Esophagus muscularis mucosa (tissue), 4 donors: ENCODE results near the gene DIDO1. TPM values are rescaled to one million over a fixed set of nuclear protein-coding genes. Genes with fewer than 3 reads are reported as not detected.

Experiments
- DNase-seq: peaks from one replicate; pipeline ENCODE4 v3.0.0-alpha.2; 2017; ENCODE audit errors: extremely low spot score
- H3K27ac ChIP-seq, 4 donors: fragments of 200-600 bp; sonication (generic); replicated peaks in 1 of 4; 1 replicate in 3 of 4; 2 replicates in 1 of 4; pipeline ENCODE4 v1.5.1; 2016 to 2019; ENCODE audit warnings: mild to moderate bottlenecking in 1 of 4
- H3K27me3 ChIP-seq, 4 donors: fragments of 200-600 bp; sonication (generic); one replicate each; pipeline versions ENCODE4 v1.5.1 to v1.6.0; 2016 to 2019
- H3K36me3 ChIP-seq, 4 donors: fragments of 200-600 bp; sonication (generic); one replicate each; pipeline ENCODE4 v1.5.1; 2016 to 2019
- H3K4me1 ChIP-seq, 4 donors: fragments of 200-600 bp; sonication (generic); one replicate each; pipeline ENCODE4 v1.5.1; 2016 to 2019
- H3K4me3 ChIP-seq, 4 donors: fragments of 200-600 bp; sonication (generic); 1 replicate in 2 of 4; 2 replicates in 2 of 4; pipeline ENCODE4 v1.5.1; 2016 to 2019; ENCODE audit warnings: mild to moderate bottlenecking in 4 of 4, moderate library complexity in 1 of 4
- H3K9me3 ChIP-seq, 4 donors: fragments of 200-600 bp; sonication (generic); 1 replicate in 3 of 4; 2 replicates in 1 of 4; pipeline ENCODE4 v1.5.1; 2016 to 2019
- CTCF ChIP-seq, 3 experiments: fragments of 200-600 bp in 2 of 3; fragments of 450-650 bp in 1 of 3; sonication (generic) in 2 of 3; IDR thresholded peaks; one replicate each; pipeline ENCODE4 v1.5.1; 2017 to 2019; ENCODE audit warnings: antibody characterized with exemption in 3 of 3, mild to moderate bottlenecking in 2 of 3, moderate library complexity in 1 of 3
- EP300 ChIP-seq: sonication (generic); formaldehyde crosslinking; IDR thresholded peaks from one replicate; pipeline ENCODE4 v1.6.1; 2017; ENCODE audit warnings: antibody characterized with exemption
- POLR2A ChIP-seq: fragments of 450-650 bp; IDR thresholded peaks from one replicate; pipeline ENCODE4 v1.6.1; 2017; ENCODE audit warnings: antibody characterized with exemption, moderate library complexity, mild to moderate bottlenecking, low read depth
- POLR2AphosphoS5 ChIP-seq, 2 donors: sonication (generic); formaldehyde crosslinking; IDR thresholded peaks; one replicate each; pipeline ENCODE4 v1.6.1; 2017; ENCODE audit warnings: antibody characterized with exemption in 2 of 2
- WGBS: methylation state at CpG from one replicate; pipeline ENCODE4 v1.1.5; 2018; 5-methylcytosine and 5-hydroxymethylcytosine counted together
- intact Hi-C: fragments of 100-400 bp; cut with DNase I; formaldehyde crosslinking; loops from one replicate; pipeline ENCODE4 v1.15.1; 2023
- total RNA-seq, 4 donors: library from RNA; depleted of rRNA; stranded (reverse); fragments of >200 nt; gene quantifications; one replicate each; pipeline versions ENCODE4 v1.1.0 to v1.2.1, GENCODE V29; 2016

DIDO1 gene
- total RNA-seq, 4 donors from 2014 or later = 48.9 to 61.6 (median 55.7) TPM

GRCh38 chr20:62935968-62936585, 9.8 kb upstream of the DIDO1 start:
- peaks cover 44 to 77% (median 64%) of the 10 kb centered on the region in 4 donors for H3K4me1 ChIP-seq

GRCh38 chr20:62935204-62935967, 9.1 kb upstream of the DIDO1 start:
- H3K4me3 ChIP-seq = peak overlapping the region in 1 of 4 donors; percentile 2
- peak overlapping the region in 1 of 4 donors; percentile 3 for H3K27ac ChIP-seq
- no peak for DNase-seq
- H3K4me1 ChIP-seq = peaks cover 37 to 72% (median 57%) of the 10 kb centered on the region in 4 donors
- peaks cover 0 to 21% (median 8%) of the 10 kb centered on the region in 4 donors for H3K36me3 ChIP-seq
- H3K9me3 ChIP-seq = no peaks in the 10 kb centered on the region
- intact Hi-C loops = loop anchor here (10.0 kb wide), 1 partner anchor 281 kb away; no protein-coding TSS in a partner anchor
- no peaks in the 10 kb centered on the region for H3K27me3 ChIP-seq
- 75% methylated on average over 12 of the region's 12 CpGs for WGBS
- TF ChIP-seq POLR2A (no peak), POLR2AphosphoS5 (IDR thresholded peaks at IDR 0.05) (no peak), EP300 (no peak), CTCF (IDR thresholded peaks at IDR 0.05) (no peak)

More at GRCh38 chr20:62935968-62936585, 9.8 kb upstream of the DIDO1 start:
- Histone ChIP-seq H3K4me3 (peak overlapping the region; percentile 88 to 91 (median 90)), H3K9me3 (no peaks in the 10 kb centered on the region), H3K27ac (peak overlapping the region in 1 of 4 donors; percentile 3), H3K27me3 (no peaks in the 10 kb centered on the region), H3K36me3 (peaks cover 0 to 21% (median 10%) of the 10 kb centered on the region in 4 donors)
- intact Hi-C loops = loop anchor here (10.0 kb wide), 1 partner anchor 281 kb away; no protein-coding TSS in a partner anchor
- 89% methylated on average over 22 of the region's 22 CpGs for WGBS
- TF ChIP-seq EP300 (no peak), POLR2AphosphoS5 (IDR thresholded peaks at IDR 0.05) (no peak), POLR2A (no peak), CTCF (IDR thresholded peaks at IDR 0.05) (no peak)
- no peak for DNase-seq

GRCh38 chr20:62933966-62934365, 7.7 kb upstream of the DIDO1 start:
- 70% methylated on average over 3 of the region's 3 CpGs for WGBS
- peaks cover 0 to 21% (median 8%) of the 10 kb centered on the region in 4 donors for H3K36me3 ChIP-seq
- no peaks in the 10 kb centered on the region for H3K9me3 ChIP-seq
- no peak overlapping the region for H3K27ac ChIP-seq
- H3K27me3 ChIP-seq = no peaks in the 10 kb centered on the region
- TF ChIP-seq EP300 = no peak
- no peak for TF ChIP-seq CTCF (IDR thresholded peaks at IDR 0.05)
- TF ChIP-seq POLR2A = no peak
- no peak for TF ChIP-seq POLR2AphosphoS5 (IDR thresholded peaks at IDR 0.05)
- DNase-seq = no peak
- H3K4me3 ChIP-seq = no peak overlapping the region
- intact Hi-C loops = loop anchor here (10.0 kb wide), 1 partner anchor 279 kb away; no protein-coding TSS in a partner anchor
- H3K4me1 ChIP-seq = peaks cover 34 to 71% (median 57%) of the 10 kb centered on the region in 4 donors

GRCh38 chr20:62931464-62931863, 5.2 kb upstream of the DIDO1 start:
- TF ChIP-seq POLR2AphosphoS5 (IDR thresholded peaks at IDR 0.05) = no peak
- TF ChIP-seq POLR2A = no peak
- no peak for TF ChIP-seq CTCF (IDR thresholded peaks at IDR 0.05)
- no peak for TF ChIP-seq EP300
- Histone ChIP-seq H3K9me3 (no peaks in the 10 kb centered on the region), H3K27me3 (no peaks in the 10 kb centered on the region), H3K36me3 (peaks cover 0 to 21% (median 8%) of the 10 kb centered on the region in 4 donors), H3K4me3 (no peak overlapping the region), H3K4me1 (peaks cover 47 to 87% (median 70%) of the 10 kb centered on the region in 4 donors), H3K27ac (no peak overlapping the region)
- DNase-seq = no peak
- intact Hi-C loops = loop anchor here (10.0 kb wide), 1 partner anchor 277 kb away; no protein-coding TSS in a partner anchor
- WGBS = 75% methylated on average over 9 of the region's 9 CpGs
